A204.1 (cell line): ENCODE results near the gene BCAS1.
"Not testable (repeated sequence)": the region's sequence is repeated elsewhere in the genome, so short reads cannot be mapped to it uniquely, and the experiment has no call there.

Experiments
- FAIRE-seq: peaks from 2 replicates; lab custom pipeline; 2012; peaks lifted over from hg19 to GRCh38; lab: Jason Lieb, UNC

BCAS1 gene

DNA sequence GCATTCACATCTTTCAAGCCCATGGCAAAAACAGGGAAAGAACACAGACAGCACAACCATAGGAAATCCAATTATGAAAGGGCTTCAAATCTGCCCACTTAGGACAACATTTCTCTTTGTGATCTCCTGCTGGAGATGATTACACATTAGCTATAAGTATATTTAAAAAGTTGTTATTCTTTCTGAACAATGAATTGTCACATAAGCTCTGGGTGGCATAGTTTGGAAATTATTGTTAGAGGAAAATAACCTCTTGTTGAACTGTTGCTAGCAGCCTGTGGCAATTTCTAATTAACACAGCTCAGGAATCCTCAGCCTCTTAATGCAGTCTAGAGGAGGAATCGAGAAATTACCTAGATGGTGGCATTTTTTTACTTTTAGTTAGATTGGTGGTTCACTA, 54.9 kb downstream of the BCAS1 start:
- no peak for FAIRE-seq

DNA sequence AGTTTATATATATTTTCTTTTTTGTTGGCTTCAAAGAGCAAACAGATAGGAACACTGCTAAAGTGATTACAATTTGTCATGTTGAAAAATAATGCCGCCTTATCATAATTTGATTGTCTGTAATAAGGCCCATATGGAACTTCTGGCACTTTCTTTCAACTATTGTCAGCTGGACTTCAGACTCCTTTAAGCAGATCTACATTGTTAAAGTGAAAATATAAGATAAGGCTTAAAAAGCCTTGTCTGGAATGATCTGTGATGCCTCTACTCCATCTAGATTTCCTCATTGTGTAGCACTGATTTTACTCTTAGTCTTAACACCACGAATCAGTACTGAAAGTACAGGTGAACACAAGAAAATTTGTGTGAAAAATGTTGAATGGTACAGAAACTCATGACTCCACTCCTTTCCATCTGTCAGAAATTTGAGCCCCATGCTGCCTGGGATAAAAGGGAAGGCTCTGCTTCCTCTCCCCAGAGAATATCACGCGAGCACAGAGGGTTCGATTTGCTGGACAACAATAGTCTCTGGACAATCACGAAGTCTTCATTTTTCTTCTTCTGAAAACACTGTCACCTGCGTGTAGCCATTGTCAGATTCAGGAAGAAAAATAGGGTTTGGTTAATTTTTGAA, 56.0 kb downstream of the BCAS1 start:
- no peak for FAIRE-seq

DNA sequence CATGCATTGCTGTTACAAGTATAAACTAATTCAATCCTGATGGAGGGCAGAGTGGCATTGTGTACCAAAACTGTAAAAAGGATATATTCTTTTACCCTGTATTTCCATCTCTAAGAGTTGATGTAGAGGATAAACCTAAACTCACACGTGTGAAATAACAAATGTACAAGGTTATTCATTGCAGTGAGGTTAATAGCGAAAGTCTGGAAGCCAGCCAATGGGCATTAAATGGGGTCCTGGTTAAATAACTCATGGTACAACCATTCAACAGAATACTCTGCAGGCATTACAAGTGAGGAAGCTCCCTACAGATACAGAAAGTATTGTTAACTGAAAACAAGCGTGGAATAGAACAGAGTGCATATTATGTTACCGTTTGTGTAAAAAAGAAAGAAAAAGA, 56.9 kb downstream of the BCAS1 start:
- FAIRE-seq, result no peak

DNA sequence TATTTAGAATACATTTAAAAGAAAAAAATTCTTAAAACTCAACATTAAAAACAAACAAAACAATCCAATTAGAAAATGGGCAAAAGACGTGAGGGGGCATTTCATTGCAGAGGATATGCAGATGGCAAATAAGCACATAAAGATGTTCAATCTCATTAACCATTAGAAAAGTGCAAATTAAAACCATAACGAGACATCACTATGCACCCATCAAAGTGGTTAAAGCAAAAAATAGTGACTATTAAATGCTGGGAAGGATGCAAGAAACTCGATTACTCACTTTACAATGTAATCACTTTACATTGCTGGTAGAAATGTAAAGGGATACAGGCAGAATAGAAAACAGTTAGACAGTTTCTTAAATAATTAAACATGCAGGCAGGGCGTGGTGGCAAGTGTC, 59.0 kb downstream of the BCAS1 start:
- no peak for FAIRE-seq

GRCh38 chr20:54006216-54006615, 64.2 kb downstream of the BCAS1 start:
- FAIRE-seq, result not testable (repeated sequence)

GRCh38 chr20:54005524-54005923, 64.9 kb downstream of the BCAS1 start:
- FAIRE-seq, result no peak

- FAIRE-seq, result no peak
Observed at GRCh38 chr20:54004445-54004844, 65.9 kb downstream of the BCAS1 start.

GRCh38 chr20:54002741-54003140, 67.7 kb downstream of the BCAS1 start:
- FAIRE-seq, result no peak

GRCh38 chr20:54002056-54002575, 68.3 kb downstream of the BCAS1 start:
- FAIRE-seq, result no peak

- no peak for FAIRE-seq
Observed at GRCh38 chr20:54000914-54001313, 69.5 kb downstream of the BCAS1 start.

DNA sequence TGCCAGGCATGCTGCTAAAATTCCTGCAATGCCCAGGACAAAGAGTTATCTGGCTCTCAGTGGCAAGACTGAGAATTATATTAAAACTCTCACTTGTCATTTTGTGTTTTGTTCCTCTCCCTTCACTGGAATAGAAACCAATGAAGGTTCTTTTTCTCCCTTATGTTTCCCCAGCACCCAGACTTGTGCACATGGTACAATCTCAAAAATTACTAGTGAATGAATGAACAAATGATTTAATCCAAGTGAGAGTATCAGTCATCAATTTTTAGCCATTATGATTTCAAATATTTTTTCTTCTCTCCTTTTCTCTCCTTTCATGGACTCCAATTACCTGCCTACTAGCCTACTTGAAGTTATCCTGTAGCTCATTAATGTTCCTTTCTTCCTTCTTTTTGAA, 70.1 kb downstream of the BCAS1 start:
- no peak for FAIRE-seq

DNA sequence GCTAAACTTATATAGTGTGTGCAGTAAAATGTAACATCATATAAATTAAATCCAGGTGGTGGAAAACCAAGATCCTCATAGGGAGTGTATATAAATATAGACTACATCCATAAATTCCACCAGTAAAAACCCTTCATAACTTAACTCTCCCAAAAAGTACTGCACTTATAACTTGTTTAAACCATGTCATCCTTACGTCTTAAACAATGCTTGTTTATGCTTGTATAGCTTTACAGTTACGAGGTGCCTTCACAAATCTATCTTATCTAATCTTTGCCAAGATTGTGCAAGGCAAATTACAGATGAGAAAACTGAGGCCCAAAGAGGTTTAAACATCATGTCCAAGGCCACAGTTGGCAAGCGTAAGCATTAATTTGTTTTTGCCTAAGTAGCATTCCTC, 71.3 kb downstream of the BCAS1 start:
- no peak for FAIRE-seq

DNA sequence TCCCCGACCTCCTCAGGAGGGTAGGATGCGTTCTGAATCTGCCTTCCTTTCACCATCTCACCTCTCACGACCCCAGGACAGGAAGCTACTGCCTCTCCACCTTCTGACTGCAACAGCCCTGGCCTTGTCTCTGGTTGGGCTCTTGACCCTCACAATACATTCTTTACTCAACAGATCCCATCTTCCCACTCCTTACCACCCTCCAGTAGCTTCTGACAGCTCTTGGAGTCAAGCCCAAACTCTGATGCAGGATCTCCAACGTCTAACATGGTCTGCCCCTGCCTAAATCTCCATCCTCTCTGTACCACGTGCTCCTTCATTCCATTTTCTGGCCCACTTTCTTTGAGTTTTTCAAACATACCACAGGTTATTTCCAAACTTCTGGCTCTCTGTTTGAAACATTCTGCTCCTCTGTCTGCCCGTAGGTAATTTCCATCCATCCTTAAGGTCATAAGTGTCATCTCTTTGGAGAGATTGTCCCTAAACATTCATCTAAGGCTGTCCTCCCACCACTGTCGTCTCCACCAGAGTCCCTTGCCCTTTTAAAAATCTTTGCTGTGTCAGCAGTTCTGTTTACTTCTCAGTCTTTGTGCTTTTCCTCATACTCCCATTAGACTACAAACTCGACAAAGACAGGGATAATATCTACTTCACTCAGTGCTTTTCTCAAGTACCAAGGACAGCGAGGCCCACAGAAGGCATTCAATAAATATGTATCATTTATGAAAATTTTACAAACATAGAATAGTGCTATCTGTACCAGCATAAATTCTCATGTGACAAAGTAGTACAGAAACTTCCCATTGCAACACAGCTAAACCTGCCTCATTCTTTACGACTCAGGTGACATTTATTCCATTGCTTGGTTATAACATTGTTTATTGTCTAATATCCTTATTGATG, 73.6 kb downstream of the BCAS1 start:
- no peak for FAIRE-seq

DNA sequence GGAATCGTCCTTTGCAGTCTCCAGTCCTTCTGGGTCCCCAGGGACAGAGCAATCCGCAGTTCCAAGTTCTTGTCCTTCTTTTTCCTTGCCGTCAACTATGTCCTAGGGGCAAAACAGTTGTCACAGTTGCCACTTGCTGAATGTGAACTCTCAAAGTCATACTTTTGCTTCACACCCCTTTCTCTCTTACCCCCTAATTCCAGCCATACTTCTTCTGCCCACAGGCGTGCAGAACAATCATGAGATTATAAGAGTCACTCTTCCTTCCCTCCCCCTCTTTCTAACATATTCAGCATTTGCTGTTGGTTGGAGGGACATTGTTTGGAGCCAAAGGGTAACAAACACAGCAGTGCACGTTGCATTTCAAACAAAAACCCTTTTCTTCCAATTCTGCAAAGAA, 74.4 kb downstream of the BCAS1 start:
- no peak for FAIRE-seq

- FAIRE-seq, result no peak
Observed at GRCh38 chr20:53994088-53994487, 76.3 kb downstream of the BCAS1 start.

DNA sequence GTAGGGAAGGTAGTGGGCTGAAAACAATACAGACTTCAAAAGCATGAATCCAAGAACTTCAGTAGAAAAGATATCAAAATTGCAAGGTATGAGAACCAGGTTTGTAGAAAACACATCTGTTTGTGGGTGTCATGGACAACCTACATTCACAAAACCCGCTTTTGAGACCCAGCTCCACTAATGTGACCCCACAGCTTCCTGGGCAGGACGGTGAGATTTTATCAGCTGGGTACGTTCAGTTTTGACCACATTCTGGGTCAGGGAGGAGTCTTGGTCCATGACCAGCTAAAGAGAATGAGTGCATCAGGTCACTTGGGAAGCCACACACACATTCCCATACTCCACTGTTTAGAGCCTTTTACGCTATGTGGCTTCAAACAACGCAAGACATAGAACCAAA, 77.1 kb downstream of the BCAS1 start:
- no peak for FAIRE-seq

- no peak for FAIRE-seq
Observed at GRCh38 chr20:53990768-53991450, 79.5 kb downstream of the BCAS1 start.

- no peak for FAIRE-seq
Observed at GRCh38 chr20:53990003-53990402, 80.4 kb downstream of the BCAS1 start.

GRCh38 chr20:53989401-53989800, 81.0 kb downstream of the BCAS1 start:
- no peak for FAIRE-seq

- FAIRE-seq, result no peak
Observed at GRCh38 chr20:53986037-53986650, 84.2 kb downstream of the BCAS1 start.

GRCh38 chr20:53985150-53985518, 85.3 kb downstream of the BCAS1 start:
- FAIRE-seq, result no peak

DNA sequence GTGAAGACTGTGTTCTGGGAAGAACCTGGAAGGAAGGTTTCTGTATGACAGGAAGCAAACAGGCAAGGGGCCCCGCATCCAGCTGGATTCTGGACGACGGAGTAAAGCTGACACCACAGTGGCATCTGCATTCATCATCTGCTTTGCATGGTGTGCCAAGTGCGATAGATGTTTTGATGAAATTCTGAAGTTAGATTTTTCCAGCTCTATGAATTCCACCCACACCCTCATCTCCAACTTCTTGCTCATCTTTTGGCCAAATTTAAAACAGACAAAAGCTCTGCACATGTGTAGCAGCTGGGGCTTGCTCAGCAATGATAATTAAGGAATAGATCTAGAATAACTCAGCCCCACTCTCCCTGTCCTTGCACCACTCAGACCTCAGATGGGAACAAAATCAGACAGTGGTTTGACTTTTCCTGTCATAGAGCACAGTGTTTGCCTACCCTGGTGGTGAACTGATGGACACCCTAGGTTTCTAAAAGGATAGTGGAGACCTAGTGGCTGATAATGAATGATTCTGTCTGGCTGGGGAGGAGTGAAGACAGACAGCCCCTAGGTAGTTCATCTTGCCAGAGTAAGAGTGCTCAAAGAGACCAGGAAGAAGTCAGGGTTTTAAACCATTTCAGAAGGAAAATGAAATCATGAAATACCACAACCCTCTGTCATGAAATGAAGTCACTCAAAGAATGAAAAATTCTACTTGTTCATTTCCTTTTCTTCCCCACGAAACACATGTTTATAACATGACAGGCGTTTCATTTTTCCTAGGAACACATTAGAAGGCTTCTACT, 85.8 kb downstream of the BCAS1 start:
- no peak for FAIRE-seq
